NB4 (cell line): ENCODE data around the gene CDH12.
A peak's percentile ranks its signal among the peaks of the same experiment; 100 is the strongest.

Experiments used
- DNase-seq: peaks from one replicate; pipeline ENCODE4 v3.0.0; 2010; ENCODE audit warnings: low read depth
- H3K4me3 ChIP-seq: one replicate; pipeline ENCODE4 v1.5.1; 2011; ENCODE audit warnings: mild to moderate bottlenecking, low read depth, low read length, moderate library complexity
- CTCF ChIP-seq: IDR thresholded peaks from one replicate; pipeline ENCODE4 v1.5.1; 2012; ENCODE audit warnings: low read depth, low read length
- MAX ChIP-seq: IDR thresholded peaks from 2 replicates; pipeline ENCODE4 v1.6.1; 2011; ENCODE audit warnings: low read depth, low read length
- MYC ChIP-seq: IDR thresholded peaks from 2 replicates; pipeline ENCODE4 v1.6.1; 2011; ENCODE audit warnings: low read depth, low read length
- POLR2A ChIP-seq: IDR thresholded peaks from 2 replicates; pipeline ENCODE4 v1.6.1; 2011; ENCODE audit warnings: mild to moderate bottlenecking; ENCODE audit not compliant: insufficient read length; ENCODE audit errors: extremely low read depth

The CDH12 gene

DNA sequence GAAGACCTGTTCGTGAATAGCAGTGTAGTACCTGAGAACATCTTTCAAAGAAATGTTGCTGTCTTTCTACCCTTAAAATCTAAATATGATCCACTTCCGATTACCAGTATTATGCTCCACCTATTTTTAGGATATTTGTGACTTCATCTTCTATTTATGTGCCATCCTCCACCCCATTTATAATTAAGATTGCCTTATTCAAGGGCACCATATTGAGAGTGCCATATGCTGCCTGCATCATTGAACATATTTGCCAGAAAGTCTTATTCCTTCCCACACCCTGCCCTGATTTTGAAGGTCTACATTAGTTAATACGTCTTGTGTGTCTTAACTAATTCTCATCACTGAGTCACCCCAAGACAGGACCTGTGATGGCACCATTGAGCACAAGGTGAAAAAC, 1076.7 kb downstream of the CDH12 start:
- DNase-seq = no peak
- no peak overlapping the region for H3K4me3 ChIP-seq
- TF ChIP-seq CTCF = no peak
- no peak for TF ChIP-seq MAX
- no peak for TF ChIP-seq POLR2A
- no peak for TF ChIP-seq MYC

DNA sequence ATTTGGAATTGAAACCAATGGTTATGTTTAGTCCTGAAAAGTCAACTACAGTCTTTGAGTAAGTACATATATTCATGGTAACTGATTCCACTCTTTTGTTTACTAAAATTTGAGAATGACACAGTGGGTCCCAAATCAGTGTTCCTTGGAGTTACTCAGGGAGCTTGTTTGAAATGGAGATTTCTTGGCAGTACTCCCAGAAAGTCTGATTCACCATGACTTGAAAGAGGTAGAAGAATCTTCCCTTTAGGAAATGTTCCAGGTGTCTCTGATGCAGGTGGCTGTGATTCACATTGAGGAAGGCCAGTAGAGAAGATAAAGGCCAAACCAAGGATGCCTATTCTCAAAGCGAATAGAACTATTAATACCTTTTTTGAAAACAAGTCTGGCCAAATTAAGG, 1078.3 kb downstream of the CDH12 start:
- no peak overlapping the region for H3K4me3 ChIP-seq
- TF ChIP-seq CTCF (no peak), MAX (no peak), POLR2A (no peak), MYC (no peak)
- DNase-seq = no peak

DNA sequence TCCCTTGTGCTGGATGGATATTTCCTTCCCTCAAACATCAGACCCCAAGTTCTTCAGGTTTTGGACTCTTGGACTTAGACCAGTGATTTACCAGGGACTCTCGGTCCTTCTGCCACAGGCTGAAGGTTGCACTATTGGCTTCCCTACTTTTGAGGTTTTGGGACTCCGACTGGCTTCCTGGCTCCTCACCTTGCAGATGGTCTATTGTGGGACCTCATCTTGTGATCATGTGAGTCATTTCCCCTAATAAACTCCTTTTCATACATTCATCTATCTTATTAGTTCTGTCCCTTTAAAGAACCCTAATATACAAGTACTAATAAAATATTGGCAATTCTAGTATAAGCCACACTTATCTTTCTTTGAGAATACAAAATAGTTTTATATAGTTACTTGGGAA, 1078.9 kb downstream of the CDH12 start:
- no peak overlapping the region for H3K4me3 ChIP-seq
- DNase-seq = no peak
- no peak for TF ChIP-seq MYC
- TF ChIP-seq MAX = no peak
- TF ChIP-seq CTCF = no peak
- TF ChIP-seq POLR2A = no peak

DNA sequence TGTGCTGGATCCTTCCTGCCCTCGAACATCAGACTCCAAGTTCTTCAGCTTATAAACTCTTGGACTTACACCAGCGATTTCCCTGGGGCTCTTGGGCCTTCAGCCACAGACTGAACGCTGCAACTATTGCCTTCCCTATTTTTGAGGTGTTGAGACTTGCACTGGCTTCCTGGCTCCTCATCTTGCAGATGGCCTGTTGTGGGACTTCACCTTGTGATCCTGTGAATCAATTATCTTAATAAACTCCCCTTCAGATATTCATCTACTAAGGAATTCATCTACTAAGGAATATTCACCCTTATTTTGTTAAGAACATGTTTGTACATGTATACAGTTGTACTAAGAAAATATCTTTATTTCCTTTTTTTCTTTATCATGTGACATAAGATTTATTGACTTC, 1079.7 kb downstream of the CDH12 start:
- no peak overlapping the region for H3K4me3 ChIP-seq
- TF ChIP-seq MAX (no peak), MYC (no peak), CTCF (no peak), POLR2A (no peak)
- DNase-seq = no peak

DNA sequence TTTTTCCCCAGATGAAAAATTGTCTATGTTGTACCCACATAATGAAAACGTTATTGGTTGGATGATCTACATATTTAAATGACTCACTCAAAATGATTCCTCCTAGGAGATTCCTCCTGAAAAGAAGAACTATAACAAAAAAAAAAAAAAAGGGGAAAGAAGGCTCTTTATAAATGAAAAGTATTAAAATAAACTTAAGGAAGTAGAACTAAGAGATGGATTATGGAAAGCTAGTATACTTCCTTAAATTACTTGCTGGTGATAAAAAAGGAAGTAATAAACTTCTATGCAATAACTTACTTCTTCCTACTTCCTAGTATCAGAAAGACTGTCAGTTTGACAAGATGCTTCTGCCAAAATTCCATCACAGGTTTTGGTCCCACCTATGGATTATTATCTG, 1087.7 kb downstream of the CDH12 start:
- TF ChIP-seq CTCF (no peak), MYC (no peak), MAX (no peak), POLR2A (no peak)
- peak; percentile 3 for DNase-seq

GRCh38 chr5:21739096-21739495, 1114.0 kb downstream of the CDH12 start:
- TF ChIP-seq CTCF (no peak), MYC (no peak), POLR2A (no peak), MAX (no peak)
- no peak overlapping the region for H3K4me3 ChIP-seq
- DNase-seq = no peak

More for the DNA sequence above, 1087.7 kb downstream of the CDH12 start:
- H3K4me3 ChIP-seq = no peak overlapping the region
